DMS79 treated with DMSO at 0.1 percent for 48 hours (cell line): ENCODE data around the gene CRHR2.

ENCODE experiments used
- DNase-seq: peaks from one replicate; lab custom pipeline; 2025; lab: John Stamatoyannopoulos, UW

Gene CRHR2

GRCh38 chr7:30706908-30707307 is 24.7 kb upstream of the CRHR2 start:
- no peak for DNase-seq

GRCh38 chr7:30706316-30706715 is 24.1 kb upstream of the CRHR2 start:
- no peak for DNase-seq

- DNase-seq: no peak
These were observed 23.3 kb upstream of the CRHR2 start for GRCh38 chr7:30705596-30705995.

- DNase-seq: no peak
These were observed 22.8 kb upstream of the CRHR2 start for GRCh38 chr7:30705008-30705407.

- DNase-seq: no peak
These were observed 21.5 kb upstream of the CRHR2 start for GRCh38 chr7:30703756-30704155.

- DNase-seq: no peak
These were observed 19.9 kb upstream of the CRHR2 start for GRCh38 chr7:30702200-30702599.

GRCh38 chr7:30700941-30701340 is 18.7 kb upstream of the CRHR2 start:
- DNase-seq: no peak

GRCh38 chr7:30699706-30700495 is 17.6 kb upstream of the CRHR2 start:
- DNase-seq: no peak

- no peak for DNase-seq
These were observed 16.2 kb upstream of the CRHR2 start for GRCh38 chr7:30698481-30698880.

GRCh38 chr7:30697719-30698460 is 15.6 kb upstream of the CRHR2 start:
- no peak for DNase-seq

GRCh38 chr7:30694774-30695721 is 12.8 kb upstream of the CRHR2 start:
- DNase-seq: no peak

GRCh38 chr7:30694218-30694745 is 12.0 kb upstream of the CRHR2 start:
- no peak for DNase-seq

GRCh38 chr7:30692882-30693281 is 10.6 kb upstream of the CRHR2 start:
- no peak for DNase-seq

GRCh38 chr7:30692438-30692837 is 10.2 kb upstream of the CRHR2 start:
- DNase-seq: no peak

- DNase-seq: no peak
These were observed 7.8 kb upstream of the CRHR2 start for GRCh38 chr7:30690011-30690410.

GRCh38 chr7:30688718-30689221 is 6.5 kb upstream of the CRHR2 start:
- no peak for DNase-seq

GRCh38 chr7:30687604-30688003 is 5.3 kb upstream of the CRHR2 start:
- DNase-seq: no peak

- DNase-seq: no peak
These were observed 2.1 kb upstream of the CRHR2 start for GRCh38 chr7:30684351-30684750.

- DNase-seq: no peak
These were observed 1.6 kb upstream of the CRHR2 start for GRCh38 chr7:30683816-30684215.

- DNase-seq: no peak
These were observed 1.1 kb upstream of the CRHR2 start for GRCh38 chr7:30683306-30683705.

- no peak for DNase-seq
These were observed 443 bp downstream of the CRHR2 start for GRCh38 chr7:30681815-30682211.

- no peak for DNase-seq
These were observed 892 bp downstream of the CRHR2 start for GRCh38 chr7:30681331-30681797.
